GM12872 (cell line): ENCODE results near the gene NAV2.

ENCODE experiments used
- TF ChIP-seq, protein P1 (sequence below): IDR thresholded peaks from 3 replicates; pipeline ENCODE4 v1.5.1; 2011; ENCODE audit warnings: low read depth, mild to moderate bottlenecking, low read length, moderate library complexity; ENCODE audit not compliant: insufficient read depth

Gene NAV2

DNA sequence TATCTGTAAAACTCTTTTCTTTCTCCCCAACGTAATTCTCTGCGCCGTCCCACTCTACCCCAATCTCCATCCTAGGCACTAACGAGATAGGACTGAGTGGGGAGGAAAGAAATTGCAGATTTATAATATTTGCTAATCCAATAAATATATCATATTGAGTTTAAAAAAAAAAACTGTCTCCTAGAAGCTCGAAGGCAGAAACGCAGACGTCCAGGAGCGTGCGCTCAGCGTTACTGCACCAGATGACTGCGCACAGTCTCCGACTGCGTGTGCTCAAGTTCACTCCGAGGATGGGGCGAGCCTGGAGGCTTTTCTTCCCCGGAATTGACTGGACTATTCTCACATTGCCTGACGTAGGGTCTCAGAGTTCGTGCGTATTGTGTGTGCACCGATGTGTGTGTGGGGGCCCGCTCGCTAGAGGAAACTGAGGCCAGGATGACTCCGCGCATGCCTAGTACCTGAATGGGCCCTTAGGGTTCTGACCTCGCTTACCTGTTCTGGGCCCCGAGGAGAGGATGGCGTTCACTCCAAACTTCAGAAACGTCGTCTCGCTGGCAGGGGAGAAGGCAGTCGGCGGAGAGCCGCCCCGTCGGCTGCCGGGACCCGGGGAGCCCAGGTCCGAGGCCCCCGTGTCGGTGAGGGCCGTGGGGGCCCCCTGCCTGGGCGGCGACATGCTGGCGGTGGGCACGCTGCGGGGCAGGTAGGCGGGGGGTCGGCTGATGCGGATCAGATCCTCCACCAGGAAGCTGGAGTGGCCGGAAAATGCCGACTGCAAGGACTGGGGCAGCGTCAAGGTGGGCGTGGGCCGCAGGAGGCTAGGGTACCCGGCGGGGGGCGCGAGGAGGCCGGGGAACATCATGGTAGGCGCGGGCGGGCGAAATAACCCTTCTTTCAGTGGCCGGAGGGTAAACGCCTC is 447.1 kb downstream of the NAV2 start:
- TF ChIP-seq, protein P1, sequence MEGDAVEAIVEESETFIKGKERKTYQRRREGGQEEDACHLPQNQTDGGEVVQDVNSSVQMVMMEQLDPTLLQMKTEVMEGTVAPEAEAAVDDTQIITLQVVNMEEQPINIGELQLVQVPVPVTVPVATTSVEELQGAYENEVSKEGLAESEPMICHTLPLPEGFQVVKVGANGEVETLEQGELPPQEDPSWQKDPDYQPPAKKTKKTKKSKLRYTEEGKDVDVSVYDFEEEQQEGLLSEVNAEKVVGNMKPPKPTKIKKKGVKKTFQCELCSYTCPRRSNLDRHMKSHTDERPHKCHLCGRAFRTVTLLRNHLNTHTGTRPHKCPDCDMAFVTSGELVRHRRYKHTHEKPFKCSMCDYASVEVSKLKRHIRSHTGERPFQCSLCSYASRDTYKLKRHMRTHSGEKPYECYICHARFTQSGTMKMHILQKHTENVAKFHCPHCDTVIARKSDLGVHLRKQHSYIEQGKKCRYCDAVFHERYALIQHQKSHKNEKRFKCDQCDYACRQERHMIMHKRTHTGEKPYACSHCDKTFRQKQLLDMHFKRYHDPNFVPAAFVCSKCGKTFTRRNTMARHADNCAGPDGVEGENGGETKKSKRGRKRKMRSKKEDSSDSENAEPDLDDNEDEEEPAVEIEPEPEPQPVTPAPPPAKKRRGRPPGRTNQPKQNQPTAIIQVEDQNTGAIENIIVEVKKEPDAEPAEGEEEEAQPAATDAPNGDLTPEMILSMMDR, result no peak

DNA sequence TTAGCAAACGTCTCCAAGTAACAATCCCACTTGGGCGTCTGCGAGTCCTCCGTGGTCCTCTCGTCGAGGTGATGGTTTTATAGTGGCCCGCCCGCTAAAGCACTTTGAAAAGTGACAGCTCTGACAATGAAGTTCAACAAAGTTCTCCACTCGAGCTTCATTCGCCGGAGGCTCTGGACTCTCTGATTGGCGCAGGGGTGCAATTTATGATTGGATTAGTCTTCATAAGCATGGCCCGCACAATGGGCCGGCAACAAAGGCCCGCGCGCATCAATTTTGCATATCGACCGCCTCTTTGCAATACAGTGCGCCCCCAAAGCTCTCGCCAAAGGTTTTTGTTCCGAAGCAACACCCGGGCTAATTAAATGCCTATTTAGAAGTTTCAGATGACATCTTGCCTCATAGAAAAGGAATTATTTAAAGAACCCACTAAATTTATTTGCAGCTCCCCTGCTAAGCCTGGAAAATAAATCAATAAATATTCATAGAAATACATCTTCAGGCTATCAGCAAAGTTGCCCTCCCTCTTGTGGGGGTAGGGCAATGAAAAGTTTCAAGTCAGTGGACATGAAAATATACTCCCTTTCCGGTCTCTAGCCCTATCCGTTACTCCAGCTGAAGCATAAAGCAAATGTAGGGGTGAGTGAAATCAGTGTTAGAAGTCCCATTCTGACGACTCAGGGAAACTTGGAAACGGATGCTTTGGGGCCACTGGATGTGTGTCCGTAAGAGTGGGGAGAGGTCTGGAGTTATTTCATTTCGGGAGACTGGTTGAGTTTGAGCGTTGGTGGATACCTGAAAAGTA is 448.0 kb downstream of the NAV2 start, which contains the start of gene DBX1:
Gene DBX1 (minus strand): TSS at position 51 of the 805 bp plus-strand sequence. CDS start 151 bp downstream, outside the sequence.
- TF ChIP-seq, protein P1, result no peak

DNA sequence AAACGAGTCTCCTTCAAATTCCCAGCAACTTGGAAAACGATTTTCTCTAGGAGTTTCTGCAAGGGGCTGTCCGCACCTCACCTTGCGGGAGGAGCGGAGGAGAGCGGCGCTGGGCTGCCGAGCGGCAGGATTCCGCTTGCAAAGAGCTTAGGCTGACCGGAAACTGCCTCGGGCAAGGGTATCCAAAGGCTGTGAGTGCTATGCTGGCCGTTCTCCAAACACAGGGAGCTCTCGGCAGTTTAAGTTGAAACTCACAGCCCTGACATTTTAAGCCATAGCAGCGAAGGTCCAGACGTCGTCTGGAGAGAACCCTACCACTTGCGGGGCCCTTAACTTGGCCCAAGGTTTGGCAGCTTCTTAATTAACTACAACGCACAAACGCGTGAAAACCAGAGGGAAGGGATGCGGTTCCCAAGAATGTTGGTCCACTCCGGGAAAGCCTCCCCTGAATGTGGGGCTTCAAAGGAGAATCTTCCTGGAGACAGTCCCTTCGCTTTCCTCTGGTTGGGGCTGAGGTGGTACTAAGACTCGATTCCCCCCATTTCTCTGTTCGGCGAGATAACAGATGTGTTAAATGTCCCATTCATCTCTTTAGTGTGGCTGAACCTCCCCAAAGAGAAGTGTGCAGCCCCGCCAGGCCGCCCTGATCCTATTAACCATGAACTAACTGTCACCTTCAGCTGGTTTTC is 448.7 kb downstream of the NAV2 start:
- TF ChIP-seq, protein P1, result no peak

DNA sequence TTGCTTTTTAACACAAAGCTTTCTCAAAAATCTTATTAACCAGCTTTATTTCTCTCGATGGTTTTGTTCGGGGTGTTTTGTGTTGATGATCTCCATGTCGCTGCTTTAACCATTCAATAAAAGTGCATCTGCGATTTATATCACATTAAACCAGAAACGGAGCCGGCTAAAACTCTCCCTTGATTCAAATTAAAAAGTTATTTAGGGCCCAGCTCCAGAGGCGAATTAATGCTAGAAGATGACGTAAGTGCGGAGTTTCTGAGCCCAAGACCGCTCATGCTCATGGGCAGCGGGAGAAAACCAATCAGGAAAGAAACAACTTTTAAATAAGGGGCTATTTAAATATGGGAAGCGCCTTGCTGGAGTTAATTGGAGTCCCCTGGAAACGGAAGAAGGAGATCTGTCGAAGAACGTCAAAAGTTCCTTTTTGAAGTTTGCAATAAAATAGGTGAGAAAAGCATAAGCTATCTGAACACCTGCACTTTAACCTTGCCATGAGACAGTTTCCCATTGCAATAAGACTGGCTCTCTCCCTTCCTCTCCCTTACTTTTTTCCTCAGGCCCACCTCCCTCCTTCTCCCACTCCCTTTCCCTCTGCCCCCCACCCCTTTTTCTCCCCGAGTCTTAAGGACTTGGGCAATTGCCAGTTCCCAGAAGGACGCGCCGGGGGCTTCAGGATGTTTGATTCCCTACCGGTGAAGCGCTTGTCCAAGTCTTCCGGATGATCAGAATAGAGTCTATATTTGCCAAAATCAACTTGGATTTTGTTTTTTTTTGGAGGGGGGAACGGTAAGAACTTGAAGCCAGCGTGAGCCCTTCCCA is 449.5 kb downstream of the NAV2 start:
- TF ChIP-seq, protein P1, result no peak

DNA sequence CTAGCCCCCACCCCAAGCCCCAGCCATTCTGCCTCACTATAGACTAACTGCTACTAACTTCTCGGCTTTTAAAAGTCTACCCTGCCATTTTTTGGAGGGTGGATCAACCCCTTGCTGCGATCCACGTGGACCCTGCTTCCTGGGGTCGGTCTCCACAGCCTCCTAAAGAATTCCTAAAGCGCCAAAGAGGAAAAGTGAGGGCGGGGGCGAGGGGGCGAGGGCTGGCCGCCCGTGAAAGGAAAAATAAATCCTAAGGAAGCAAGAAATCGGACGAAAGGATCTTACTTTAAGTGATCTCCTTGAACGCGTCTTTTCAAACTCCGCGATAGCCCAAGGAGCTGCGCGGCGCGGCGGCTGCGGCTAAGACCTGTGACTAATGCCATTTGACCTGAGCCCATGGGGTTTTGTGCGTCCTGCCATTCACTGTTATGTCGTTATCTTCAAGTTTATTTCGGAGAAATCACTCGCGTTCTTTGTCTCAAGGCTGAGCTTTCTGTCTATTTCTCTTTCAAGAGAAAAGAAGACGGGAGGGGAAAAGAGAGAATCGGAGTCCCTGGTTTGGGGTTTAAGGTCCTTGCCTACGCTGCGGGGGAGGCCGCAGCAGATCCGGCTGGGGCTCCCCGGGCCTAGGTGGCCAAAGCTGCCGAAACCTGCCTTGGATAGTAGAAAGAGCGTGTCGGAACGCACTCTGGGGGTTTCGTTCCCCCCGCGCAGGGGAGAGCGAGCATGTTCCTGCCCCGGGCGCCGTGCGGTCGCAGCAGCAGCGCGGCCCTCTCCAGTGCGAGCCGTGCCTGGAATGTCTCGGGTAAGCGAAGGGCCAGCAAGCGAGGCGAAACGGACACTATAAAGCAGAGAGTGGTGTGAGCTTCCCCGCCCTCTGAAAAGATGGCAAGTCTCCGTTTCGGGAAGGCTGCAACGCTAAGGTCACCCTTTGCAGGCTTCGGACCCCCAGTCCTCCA is 450.5 kb downstream of the NAV2 start:
- TF ChIP-seq, protein P1, result no peak
